ENCODE results near the gene CSTPP1.

CSTPP1 gene, protein sequence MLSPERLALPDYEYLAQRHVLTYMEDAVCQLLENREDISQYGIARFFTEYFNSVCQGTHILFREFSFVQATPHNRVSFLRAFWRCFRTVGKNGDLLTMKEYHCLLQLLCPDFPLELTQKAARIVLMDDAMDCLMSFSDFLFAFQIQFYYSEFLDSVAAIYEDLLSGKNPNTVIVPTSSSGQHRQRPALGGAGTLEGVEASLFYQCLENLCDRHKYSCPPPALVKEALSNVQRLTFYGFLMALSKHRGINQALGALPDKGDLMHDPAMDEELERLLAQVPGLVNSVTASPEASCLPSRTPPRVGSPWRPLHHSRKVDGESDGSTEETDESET

DNA sequence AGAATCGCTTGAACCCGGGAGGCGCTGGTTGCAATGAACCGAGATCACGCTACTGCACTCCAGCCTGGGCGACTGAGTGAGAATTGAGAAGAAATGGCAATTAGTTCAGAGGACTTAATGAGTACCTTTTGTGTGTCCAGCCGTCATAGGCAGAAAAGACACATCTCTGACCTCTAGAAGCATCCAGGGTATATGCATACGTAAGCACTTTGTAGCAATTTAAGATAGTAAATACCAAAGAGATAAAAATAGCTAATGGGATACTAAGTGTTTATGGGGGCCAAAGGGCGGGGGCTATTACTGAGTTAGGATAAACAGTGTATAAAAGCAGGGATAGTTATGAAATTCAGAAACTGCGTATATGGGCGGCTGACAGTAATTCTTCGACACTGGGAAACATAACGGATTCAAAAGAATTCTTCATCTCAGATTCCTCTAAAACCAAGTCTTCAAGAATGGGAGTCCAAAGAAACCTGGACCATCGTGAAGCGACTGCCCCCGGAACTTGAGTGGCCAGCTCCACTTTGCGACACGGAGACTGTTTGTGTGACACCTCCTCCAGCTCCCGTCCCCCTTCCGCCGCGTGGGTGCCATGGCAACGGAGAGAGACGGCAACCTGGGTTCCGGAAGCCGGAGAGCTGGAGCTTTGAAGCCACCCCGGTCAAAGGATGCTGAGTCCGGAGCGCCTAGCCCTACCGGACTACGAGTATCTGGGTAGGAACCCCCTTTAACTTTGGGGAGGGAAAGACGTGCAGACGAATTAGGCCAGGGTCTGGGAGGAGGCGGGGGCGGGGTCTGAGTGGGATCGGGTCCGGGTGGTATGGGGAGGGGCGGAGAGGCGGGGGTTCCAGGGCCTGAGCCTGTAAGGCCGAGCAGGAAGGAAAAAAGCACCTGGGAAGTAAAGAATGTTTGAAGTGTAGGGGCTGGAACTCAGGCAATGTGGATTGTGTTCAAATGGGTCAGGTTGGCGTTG lies at the start of gene CSTPP1:
Gene CSTPP1, plus strand, starts transcription at position 624 of the 973 bp plus-strand sequence. Its CDS starts 45 bp downstream, at position 669.
- DNase-seq: peak; percentile 97

DNA sequence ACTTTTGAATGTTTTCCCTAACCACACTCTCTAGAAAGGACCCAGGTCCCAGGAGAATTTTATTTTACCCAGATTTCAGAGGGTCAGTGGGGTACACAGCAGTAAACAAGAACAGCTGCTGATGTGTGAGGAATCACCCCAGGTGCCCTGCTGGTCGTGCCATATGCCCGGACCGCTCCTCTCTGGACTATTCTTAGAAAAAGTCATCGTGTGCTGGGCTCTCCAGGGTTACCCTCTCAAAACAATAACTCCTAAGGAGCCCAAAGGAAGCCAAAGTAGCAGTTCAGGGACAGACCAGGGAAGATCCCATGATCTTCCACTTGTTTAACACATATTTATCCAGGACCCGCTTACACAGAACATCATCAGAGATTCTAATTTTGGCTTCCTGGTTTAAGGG lies 47.9 kb upstream of the CSTPP1 start:
- DNase-seq: no peak

DNA sequence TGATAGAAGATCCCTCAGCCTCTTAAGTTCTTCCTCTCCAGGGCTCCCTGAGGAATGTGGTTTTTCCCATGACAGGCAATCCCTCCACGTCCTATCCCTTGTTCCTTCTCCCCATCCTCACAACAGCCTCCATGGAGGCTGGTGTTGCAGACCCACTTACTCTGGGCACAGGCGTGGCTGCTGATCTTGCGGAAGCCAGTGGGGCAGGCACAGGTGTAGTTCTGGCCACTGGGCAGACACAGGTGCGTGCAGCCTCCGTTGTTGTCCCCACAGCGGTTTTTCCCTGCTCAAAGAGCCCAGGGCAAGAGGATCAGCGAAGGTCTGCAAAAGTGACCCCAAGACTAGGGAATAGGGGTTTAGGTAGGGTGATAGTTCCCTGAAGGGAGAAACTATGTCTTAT lies 47.3 kb upstream of the CSTPP1 start:
- no peak for DNase-seq

DNA sequence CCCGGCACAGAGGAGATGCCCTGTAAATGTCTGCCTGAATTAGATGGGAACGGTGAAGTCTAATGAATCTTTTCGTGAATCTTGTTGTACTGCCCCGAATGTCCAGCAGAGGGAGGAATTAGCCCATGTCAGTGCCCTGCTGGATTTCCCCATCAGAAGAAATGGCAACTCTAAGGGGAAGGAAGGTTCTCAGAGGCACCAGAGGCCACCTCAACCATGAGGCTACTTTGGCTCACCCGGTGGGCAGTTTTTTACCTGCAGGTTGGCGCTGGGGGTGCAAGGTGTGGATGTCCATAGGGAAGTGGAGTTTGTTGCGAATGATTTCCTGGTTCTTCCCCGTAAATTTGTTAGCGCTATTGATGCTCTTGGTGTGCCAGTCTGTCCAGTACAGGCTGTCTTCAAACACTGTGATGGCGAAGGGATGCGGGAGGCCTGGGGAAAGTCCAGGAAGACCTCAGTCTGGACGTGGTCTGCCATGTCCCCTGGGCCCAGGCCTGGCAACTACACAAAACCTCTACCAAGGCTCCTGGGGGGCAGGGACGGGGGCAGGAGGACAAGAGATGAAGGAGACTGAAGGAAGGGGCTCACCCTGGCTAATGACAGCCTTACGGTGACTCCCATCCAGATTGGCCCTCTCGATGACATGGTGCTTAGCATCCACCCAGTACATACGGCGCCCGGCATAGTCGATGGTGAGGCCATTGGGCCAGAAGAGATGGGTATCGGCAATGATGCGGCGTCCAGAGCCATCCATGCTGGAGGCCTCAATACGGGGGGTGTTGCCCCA lies 46.7 kb upstream of the CSTPP1 start:
- DNase-seq: peak; percentile 80

DNA sequence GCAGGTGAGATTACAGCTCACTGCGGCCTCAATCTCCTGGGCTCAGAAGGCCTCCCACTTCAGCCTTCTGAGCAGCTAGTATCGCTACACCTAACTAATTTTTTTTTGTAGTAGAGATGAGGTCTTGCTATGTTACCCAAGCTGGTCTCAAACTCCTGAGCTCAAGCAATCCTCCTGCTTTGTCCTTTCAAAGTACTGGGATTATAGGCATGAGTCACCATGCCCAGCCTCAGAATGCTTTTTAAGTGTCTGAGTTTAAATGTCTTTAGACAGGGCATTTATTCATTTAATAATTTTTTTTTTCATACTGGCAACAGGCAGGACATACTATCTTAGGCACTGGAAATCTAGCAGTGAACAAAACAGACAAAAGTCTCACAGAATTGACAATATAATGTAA lies 45.9 kb upstream of the CSTPP1 start:
- DNase-seq: no peak

DNA sequence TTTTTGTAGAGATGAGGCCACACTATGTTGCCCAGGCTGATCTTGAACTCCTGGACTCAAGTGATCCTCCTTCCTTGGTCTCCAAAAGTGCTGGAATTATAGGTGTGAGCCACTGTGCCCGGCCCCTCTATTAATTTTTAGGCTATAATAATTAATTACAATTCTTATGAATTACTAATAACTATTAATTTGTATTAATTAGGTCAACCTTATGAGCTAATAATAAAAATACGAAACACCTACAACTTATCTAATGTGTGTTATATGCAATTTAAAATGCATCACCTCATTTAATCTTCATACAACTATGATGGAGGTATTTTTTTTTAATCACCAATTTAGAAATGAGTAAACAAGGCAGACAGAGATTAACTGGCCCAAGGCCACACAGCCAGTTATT lies 44.5 kb upstream of the CSTPP1 start:
- DNase-seq: no peak

DNA sequence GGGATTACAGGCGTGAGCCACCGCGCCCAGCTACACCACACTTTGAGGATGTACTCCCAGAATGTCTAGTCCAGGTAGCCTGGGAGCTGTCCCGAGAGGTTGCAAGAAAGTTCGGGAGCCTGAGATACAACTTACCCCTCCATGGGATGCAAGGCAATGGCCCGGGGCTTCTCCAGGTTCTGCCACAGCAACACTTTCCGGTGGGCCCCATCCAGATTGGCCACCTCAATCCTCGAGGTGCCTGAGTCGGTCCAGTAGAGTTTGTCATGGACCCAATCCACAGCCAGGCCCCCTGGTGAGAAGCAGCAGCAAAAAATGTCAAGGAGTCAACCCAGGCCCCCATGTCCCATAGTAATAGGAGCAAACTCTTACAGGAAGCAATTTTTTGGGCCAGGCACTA lies 43.7 kb upstream of the CSTPP1 start:
- DNase-seq: no peak

DNA sequence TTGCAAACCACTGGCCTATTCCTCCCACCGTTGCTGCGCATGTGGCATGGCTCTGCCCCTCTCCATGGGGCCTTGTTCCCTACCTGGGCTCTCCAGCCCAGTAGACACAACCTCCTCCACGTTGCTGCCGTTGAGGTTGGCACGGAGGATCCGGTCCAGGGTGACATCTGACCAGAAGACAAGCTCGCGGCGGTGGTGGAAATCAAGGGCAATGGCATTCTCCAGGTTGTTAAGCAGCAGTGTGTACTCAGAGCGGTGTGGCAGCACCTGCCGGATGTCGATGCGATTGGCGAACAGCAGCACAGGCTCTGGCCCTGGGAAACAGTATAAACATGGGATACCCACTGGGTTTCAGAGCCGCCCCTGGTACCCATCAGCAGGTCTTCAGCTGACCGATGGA lies 42.1 kb upstream of the CSTPP1 start:
- no peak for DNase-seq

DNA sequence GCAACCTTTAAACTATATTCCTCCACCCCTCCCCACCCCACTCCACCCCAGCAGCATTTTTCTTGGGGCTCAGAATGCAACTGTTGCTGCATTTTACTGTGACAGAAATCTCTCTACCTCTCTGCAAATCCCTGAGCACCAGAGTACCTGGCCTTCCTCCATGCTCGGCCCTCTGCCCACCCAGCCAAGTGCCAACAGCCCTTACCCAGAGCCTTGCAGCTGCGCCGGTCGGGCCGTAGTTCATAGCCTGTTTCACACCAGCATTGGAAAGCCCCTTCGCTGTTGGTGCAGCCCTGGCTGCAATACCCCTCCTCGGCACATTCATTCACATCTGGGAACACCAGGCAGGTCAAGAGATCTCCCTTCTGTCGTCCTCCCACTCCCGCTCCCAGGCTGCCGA lies 41.6 kb upstream of the CSTPP1 start:
- no peak for DNase-seq

DNA sequence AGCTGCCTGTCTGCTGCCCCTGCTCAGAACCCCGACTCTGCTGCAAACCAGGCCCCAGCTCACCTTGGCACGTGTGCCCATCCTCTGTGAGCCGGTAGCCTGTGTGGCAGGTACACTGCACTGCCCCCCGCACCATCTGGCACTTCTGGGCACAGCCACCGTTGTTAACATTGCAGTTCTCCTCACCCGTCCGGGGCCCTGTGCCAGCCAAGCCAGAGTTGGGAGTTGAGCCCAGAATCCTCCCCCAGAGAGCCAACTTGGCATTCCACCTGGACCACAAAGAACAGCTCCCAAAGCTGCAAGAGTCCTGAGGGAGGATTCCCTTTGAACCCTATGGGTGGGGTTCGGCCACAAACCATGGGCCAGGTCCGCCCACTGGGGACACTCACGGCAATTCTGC lies 40.7 kb upstream of the CSTPP1 start:
- DNase-seq: no peak

DNA sequence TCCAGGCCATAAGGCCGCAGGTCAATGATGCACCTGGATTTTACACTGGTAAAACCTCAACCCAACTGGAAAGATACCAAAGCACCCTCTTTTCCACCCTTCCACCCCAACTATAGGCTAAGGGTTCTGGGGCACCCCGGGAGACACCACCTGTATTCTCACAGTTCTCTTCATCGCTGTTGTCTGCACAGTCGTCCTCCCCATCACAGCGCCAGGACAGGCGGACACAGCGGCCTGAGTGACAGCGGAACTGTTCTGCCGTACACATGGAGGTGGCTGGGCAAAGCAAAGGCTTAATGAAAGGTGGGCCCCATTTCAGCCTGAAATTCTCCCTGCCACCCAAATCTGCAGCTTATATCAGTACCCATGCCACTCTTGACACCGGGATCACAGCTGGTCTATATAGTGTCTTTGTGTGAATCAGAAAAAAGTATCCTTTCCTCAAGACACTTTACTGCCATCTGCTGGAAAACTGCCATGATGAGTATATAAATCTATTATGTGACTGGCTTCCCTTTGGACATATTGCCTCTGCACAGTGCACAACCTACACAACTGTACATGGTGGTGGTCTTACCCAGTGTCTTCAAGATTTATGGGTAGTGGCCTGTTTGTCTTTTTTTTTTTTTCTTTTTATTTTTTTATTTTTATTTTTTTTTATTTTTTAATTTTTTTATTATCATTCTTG lies 39.7 kb upstream of the CSTPP1 start:
- DNase-seq: no peak

DNA sequence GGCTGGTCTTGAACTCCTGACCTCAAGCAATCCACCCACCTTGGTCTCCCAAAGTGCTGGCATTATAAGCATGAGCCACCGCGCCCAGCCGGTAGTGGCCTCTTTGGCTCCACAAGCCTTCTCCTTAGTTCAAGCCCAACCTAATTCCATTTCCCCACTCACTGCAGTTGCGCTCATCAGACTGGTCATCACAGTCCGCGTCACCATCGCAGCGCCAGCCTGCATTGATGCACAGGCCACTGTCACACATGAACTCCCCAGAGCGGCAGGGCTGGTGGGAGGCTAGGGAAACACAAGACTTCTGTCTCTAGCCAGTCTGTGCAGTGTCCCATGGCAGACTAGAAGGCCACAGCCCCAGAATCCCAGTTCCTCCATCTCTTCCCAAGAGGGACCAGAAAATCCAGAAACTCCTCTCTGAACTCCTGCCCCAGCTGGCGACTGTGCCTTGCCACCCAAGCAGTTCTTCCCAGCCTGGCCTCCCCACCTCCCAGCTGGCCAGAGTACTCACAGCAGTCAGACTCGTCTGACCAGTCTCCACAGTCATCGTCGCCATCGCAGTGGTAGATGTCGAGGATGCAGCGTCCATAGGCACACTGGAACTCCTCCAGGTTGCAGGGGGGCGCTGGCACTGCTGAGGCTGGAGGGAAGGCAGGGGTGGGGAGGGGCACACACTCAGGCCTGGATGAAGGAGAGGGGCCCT lies 38.0 kb upstream of the CSTPP1 start:
- no peak for DNase-seq

DNA sequence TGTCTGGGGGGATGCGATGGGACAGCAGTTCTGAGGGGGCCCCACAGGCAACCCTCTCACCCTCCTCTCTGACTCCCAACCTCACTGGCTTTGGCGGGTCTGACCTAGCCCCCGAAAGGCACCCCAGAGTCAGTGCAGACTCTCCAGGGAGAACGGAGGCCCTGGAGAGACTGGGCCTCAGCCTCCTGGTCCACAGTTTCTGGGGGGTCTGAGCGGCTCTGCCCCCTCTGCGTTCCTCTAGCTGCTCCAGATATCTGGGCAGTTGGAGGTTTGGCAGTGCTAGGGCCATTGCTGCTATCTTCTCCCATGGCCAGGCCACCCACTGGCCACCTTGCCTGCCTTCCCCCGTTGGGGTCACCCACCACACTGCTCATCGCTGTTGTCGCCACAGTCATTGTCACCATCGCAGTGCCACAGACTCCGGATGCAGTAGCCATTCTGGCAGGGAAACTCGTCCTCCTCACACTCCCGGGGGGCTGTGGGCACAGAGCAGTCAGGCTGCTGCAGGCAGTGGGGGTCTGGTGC lies 37.0 kb upstream of the CSTPP1 start:
- DNase-seq: no peak

DNA sequence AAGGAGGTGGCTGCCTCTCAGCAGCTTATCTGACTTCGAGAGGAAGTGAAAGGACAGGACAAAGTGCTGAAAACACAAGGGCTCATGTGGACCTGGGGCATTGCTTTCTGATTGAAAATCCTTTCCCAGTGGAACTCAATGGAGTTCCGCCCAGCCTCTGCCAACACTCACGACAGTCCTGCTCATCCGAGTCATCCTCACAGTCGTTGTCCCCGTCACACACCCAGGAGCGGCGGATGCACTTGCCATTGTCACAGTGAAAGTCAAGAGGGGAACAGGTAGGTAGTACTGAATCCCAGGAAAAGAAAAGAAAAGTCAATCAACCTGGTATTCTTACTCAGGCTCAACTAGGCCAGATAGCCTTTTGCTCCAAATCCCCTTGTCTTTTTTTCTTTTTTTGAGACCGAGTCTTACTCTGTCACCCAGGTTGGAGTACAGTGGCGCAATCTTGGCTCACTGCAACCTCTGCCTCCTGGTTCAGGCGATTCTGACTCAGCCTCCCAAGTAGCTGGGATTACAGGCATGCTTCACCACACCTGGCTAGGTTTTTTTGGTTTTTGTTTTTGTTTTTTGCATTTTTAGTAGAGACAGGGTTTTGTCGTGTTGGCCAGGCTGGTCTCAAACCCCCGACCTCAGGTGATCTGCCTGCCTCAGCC lies 36.3 kb upstream of the CSTPP1 start:
- DNase-seq: no peak

DNA sequence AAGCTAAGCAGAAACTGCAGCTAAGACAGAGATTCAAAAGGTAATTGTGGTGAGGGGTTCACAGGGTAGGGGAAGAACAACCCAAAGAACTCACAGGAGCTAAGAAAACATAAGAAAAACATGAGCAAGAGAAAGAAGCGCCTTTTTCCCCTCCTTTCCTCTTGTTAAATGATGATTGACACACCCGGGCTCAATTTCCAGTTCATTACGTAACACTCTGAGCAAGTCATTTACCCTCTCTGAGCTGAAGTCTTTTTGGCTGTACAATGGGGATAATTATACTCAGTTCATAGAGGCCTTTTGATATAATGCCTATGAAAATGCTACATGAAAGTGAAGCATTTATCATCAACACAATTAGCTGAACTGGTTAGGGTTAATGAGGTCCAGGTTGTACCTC lies 35.4 kb upstream of the CSTPP1 start:
- DNase-seq: no peak

DNA sequence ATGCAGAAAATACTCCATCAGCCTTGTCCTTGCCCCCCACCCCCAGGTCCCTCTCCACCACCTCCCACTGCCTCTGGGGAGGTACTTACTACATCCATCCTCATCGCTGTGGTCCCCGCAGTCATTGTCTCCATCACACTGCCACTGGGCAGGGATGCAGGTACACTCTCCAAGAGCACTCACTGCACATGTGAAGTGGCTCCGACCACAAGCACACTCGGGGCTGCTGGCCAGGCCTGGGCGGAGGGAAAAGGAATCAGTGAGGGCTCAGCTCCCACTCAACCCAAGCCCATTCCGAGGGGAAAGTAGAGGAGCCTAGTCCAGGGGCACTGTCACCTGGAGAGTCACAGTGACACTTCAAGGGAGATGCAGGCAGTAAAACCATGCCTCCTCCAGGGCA lies 33.9 kb upstream of the CSTPP1 start:
- no peak for DNase-seq

DNA sequence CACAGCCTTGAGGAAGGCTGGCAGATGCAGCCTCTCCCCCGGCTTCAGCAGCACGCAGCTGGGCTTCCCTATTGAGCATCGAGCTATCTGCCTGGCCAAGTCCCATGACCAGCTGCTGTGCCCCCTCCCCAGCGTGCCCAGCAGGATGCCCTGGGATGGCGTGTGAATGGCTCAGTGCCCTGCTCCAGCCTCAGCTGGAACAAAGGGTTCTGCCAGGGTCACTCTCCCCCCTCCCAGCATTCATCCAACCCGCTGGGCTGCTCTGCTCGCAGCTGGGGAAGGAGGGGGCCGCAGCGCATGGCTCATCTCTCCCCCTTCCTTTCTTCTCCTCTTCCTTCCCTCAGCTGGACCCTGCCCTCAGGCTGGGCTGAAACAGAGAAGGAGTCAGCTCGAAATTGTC lies 32.7 kb upstream of the CSTPP1 start:
- DNase-seq: peak; percentile 69

DNA sequence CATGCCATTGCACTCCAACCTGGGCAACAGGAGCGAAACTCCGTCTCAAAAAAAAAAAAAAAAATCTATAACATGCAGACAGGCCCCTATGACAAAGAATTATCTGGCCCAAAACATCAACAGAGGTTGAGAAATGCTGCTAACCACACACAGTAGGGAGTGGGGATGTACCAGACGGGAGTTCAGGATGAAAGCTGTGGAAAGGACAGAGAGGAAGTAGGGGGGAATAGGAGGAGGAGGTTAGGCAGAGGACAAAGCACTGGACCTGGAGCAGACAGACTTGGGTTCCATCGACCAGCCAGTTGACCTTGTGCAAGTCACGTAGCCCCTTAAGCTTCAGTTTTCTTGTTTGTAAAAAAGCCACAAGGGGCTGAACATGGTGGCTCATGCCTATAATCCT lies 30.8 kb upstream of the CSTPP1 start:
- no peak for DNase-seq

DNA sequence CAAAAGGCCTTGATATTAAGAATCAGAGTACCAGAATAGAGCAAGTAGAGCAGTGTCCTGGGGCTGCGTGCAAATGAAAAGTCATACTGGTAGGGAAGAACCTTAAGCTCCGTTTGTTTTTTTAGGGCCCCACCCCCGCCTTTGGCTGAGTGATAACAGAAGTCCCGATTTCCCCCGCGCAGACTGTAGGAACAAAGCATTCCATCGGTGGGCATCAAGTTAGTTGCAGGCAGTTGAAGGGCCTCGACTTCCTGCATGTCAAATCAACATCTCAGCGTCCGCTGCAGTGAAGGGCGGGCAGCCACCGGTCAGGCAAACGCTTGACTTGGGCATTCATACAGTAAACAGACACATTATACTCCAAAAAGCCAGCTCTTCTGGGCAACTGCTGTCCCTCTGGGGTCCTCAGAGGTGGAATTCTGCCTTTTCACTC lies 29.9 kb upstream of the CSTPP1 start:
- DNase-seq: no peak

DNA sequence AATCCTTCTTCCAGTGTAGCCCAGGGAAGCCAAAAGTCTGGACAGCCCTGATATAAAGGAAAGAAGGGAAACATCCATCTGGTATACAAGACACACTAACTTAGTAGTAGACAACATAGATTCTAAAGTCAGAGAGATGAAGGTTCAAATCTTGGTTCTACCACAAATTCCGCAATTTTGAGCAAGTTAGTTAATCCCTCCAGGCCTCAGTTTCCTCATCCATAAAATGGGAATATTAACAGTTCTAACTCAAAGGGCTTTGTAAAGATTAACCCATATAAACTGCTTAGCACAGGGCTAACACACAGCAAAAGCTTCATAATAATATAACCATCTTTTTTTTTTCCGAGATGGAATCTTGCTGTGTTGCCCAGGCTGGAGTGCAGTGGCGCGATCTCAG lies 29.0 kb upstream of the CSTPP1 start:
- DNase-seq: no peak

DNA sequence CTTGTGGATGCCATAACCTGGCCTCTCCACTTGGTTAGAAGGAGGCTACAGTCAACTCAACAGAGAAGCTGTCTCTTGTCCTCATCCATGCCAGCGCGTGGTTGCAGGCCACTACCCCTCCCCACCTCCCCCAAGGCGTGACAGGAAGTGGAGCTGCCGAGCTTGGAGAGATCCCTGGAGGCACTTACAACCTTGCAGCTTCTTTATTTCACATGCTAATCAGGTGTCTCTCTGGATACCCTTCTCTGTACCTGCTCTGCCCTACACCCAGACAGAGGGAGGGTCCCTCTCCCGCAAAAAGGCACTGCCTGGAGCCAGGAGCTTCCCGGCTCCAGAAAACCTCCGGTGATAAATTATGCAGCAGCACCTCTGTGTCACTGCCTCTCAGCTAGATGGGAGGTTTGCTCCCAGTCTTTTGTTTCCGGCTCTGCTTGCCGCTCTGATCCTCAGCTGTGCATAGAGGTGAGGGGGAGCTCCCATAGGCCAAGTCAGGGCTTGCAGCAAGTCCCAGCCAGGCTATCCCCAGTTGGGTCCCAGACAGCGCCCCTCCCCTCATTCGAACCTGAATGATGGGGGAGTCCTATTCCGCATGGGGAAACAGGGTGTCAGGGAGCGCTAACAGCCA lies 23.9 kb upstream of the CSTPP1 start:
- DNase-seq: no peak
